Body of pancreas (tissue), 4 donors: Measurements from ENCODE around the gene LRRTM3.

Source experiments
- POLR2A ChIP-seq, 3 donors: fragments of 450-650 bp; IDR thresholded peaks; one replicate each; pipeline ENCODE4 v1.6.1; 2016; ENCODE audit warnings: antibody characterized with exemption in 3 of 3, mild to moderate bottlenecking in 2 of 3
- TF ChIP-seq, protein P1 (sequence below), 7 experiments: fragments of 450-650 bp in 4 of 7; fragments of 200-600 bp in 3 of 7; sonication (generic) in 3 of 7; IDR thresholded peaks; one replicate each; pipeline ENCODE4 v1.5.1; 2016 to 2019; ENCODE audit warnings: antibody characterized with exemption in 7 of 7

GRCh38 chr10:67110286-67110685 is 184.4 kb downstream of the LRRTM3 start:
- TF ChIP-seq, protein P1, sequence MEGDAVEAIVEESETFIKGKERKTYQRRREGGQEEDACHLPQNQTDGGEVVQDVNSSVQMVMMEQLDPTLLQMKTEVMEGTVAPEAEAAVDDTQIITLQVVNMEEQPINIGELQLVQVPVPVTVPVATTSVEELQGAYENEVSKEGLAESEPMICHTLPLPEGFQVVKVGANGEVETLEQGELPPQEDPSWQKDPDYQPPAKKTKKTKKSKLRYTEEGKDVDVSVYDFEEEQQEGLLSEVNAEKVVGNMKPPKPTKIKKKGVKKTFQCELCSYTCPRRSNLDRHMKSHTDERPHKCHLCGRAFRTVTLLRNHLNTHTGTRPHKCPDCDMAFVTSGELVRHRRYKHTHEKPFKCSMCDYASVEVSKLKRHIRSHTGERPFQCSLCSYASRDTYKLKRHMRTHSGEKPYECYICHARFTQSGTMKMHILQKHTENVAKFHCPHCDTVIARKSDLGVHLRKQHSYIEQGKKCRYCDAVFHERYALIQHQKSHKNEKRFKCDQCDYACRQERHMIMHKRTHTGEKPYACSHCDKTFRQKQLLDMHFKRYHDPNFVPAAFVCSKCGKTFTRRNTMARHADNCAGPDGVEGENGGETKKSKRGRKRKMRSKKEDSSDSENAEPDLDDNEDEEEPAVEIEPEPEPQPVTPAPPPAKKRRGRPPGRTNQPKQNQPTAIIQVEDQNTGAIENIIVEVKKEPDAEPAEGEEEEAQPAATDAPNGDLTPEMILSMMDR (IDR thresholded peaks at IDR 0.05) = no peak
- no peak for TF ChIP-seq POLR2A (IDR thresholded peaks at IDR 0.05)
